ENCODE measurements around the gene RCSD1.
"Not testable (repeated sequence)": the region's sequence is repeated elsewhere in the genome, so short reads cannot be mapped to it uniquely, and the experiment has no call there.

RCSD1 gene

DNA sequence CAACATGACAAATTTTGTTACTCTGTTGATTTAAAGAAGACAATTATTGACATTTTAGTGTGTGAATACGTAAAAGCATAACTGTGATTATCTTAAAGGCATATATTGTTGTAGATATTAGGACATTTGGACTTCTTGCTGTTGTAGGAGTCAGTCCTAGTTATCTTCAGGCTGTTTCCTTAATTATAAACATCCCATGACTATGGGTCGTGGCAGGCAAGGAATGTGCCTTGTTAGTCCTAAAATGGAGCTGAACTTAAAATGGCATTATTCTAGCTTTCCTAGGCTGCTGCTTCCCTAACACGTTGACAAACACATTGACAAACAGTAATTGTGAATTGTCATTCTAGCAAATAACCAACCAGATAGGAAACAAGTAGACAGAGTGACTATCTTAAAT is 87.3 kb downstream of the RCSD1 start:
- DNase-seq: no peak

- DNase-seq: no peak
These were observed 89.1 kb downstream of the RCSD1 start for GRCh38 chr1:167718914-167719691.

DNA sequence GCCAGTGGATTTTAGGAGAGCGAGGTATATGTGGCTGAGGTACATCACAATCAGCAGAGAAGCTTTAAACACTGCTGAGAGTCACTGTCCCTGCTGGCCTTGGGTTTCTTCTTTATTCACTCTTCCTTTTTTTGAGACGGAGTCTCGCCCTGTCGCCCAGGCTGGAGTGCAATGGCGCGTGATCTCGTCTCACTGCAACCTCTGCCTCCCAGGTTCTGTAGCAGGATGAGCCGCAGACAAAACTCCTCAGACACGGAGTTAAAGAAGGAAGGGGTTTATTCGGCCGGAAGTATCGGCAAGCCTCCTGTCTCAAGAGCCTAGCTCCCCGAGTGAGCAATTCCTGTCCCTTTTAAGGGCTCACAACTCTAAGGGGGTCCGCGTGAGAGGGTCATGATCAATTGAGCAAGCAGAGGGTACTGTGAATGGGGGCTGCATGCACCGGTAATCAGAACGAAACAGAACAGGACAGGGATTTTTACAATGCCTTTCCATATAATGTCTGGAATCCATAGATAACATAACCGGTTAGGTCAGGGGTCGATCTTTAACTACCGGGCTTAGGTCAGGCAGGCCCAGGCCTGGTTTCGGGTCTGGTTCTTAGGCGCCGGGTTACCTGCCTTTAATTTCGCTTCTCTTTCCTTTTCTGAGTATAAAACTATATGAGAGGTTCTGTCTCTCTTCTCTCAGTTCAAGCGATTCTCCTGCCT is 89.8 kb downstream of the RCSD1 start:
- DNase-seq: not testable (repeated sequence)

DNA sequence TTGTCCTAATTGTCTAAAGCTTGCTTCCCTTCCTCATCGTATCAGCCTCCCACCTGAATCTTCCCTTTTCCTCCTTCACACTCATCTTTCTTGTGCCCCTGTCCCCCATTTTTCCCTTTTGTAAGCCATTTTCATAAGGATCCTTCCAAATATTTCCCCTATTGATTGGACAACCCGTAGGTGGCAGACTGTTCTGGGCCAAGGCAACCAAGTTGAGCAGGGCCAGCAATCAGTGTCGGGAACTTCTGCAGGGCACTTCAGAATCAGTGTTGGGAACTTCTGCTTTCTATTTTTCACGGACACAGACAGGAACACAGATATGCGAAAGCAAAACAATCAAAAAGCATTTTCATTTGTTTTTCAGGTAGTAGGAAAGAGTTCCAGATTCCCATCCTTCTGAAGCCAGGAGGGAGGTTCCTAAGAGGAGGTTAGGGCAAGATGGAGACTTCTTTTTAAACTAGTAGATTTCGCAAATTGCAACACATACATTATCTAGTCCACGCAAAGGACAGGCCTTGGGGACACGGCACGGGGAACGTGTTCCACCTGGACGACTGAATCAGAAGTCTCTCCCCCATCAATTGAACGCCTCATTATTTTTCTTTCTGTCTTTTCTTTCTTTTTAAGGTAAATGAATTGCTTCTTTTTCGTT is 91.1 kb downstream of the RCSD1 start:
- DNase-seq: no peak

- peak; percentile 81 for DNase-seq
These were observed 91.7 kb downstream of the RCSD1 start, which contains the start of gene MPZL1 for GRCh38 chr1:167721617-167722151. Gene MPZL1 (plus strand): TSS chr1:167721982. CDS start chr1:167722152, 170 bp downstream.

DNA sequence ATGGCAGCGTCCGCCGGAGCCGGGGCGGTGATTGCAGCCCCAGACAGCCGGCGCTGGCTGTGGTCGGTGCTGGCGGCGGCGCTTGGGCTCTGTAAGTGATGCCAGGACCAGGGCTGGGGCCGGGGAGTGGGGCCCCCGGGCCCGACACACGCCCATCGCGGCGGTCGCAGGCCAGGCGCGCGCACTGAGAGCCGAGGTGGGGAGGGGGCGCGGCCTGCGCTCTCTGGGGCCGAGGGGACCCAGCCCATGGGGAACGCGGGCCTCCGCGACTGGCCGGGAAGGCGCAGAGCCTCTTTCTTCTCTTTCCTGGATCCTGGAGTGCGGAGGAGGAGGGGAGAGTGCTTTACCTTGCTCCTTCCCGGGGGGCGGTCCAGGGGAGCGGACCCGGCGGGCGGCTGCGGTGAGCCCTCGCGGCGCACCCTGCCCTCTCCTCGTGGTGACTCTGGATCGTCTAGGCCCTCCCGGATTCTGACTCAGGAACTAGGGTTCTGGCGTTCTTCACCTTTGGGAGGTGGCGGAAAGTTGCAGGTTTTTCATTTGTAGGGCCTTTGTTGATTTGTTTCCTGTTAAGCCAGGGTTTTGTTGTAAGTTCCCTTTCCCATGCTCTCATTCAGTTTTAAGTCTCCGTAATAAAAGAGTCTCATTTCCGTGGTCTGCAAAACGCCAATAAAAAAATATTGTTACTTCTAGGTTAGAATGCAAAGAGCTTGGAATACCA is 92.3 kb downstream of the RCSD1 start:
- no peak for DNase-seq

- no peak for DNase-seq
These were observed 92.8 kb downstream of the RCSD1 start for GRCh38 chr1:167722870-167723251.

DNA sequence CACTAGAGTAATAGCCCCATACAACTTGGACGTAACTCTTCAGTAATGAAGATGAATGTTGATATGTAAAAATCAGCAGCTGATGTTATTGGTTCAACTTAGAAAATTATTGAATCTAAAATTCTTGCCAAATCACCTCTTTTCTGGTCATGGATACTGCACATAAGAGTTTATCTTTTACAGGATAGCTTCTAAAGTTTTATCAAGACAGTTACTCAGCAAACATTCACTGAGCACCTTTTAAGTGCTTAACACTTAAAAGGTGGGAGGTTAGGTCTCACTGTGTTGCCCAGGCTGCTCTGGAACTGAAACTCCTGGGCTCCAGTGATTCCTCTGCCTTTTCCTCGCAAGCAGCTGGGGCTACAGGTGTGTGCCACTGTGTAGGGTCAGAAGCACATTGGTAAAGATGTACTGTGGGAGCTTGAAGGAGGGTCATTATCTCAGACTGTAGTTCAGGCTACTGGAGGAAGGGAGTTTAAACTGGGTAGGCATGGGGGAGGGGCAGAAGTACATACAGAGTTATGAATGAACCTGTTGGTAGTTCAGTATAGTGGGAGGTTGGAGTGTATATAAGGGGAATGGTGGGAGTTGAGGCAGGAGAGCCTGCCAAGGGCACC is 93.8 kb downstream of the RCSD1 start:
- no peak for DNase-seq

- no peak for DNase-seq
These were observed 96.0 kb downstream of the RCSD1 start for GRCh38 chr1:167726008-167726407.

- no peak for DNase-seq
These were observed 98.9 kb downstream of the RCSD1 start for GRCh38 chr1:167728818-167729410.

DNA sequence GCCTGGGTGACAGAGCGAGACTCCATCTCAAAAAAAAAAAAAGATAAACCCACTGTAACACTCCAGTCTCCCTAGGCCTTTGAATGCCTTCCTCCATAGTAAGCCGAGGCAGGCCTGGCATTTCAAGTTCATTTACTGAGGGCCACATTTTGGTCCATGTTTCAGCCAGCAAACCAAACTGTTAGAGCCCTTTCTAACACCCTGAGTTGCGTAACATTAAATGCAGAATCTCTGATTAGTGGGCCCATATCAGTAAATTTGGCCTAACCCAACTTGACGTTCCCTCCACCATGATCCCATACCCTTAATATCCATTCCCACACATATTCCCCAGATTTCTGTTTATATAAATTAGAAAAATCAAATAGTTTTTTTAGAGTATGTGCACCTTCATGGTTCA is 104.2 kb downstream of the RCSD1 start:
- no peak for DNase-seq

DNA sequence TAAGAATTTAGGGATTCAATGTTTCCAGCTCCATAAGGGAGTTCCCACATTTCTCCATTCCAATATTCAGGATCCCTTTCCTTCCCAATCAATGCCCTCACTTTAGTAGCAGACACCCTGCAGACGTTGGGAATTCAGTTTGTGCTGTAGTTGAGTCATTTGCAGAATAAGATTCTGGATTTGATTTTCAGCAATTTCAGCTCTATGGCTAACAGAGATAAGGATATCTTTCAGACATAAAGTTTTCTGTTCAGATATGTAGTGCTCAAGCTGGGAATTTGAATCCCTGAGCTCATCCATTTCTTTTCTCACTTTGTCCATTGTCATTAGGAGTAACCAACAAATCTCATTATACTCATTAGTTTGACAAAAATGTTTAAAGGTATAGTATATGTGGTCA is 104.8 kb downstream of the RCSD1 start:
- DNase-seq: no peak

- DNase-seq: no peak
These were observed 107.1 kb downstream of the RCSD1 start for GRCh38 chr1:167737169-167737568.

DNA sequence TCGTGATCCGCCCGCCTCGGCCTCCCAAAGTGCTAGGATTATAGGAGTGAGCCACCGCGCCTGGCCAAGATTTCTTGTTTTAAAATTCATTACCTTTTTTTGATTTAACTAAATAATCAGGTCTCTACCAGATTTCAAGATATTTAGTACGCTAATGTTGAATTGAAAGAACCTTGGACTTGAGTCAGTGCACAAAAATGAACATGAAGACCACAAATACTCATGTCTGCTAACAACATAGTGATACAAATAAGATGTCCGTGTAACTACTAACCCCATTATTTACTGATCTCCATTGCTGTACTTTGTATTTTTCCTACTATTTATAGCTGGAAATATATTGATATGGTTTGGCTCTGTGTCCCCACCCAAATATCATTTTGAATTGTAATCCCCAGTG is 108.1 kb downstream of the RCSD1 start:
- DNase-seq: no peak

GRCh38 chr1:167739752-167740151 is 109.7 kb downstream of the RCSD1 start:
- no peak for DNase-seq

DNA sequence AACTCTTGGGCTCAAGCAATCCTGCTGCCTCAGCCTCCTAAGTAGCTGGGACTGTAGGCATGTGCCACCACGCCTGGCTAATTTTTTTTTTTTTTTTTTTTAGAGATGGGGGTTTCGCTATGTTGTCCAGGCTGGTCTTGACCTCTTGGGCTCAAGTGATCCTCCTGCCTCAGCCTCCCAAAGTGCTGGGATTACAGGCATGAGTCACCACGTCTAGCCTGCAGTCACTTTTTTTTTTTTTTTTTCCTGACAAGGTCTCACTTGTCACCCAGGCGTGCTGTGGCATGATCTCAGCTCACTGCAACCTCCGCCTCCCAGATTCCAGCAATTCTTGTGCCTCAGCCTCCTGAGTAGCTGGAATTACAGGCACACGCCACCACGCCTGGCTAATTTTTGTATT is 111.1 kb downstream of the RCSD1 start:
- not testable (repeated sequence) for DNase-seq

- not testable (repeated sequence) for DNase-seq
These were observed 112.5 kb downstream of the RCSD1 start for GRCh38 chr1:167742392-167743057.

- DNase-seq: no peak
These were observed 114.9 kb downstream of the RCSD1 start for GRCh38 chr1:167744901-167745300.

DNA sequence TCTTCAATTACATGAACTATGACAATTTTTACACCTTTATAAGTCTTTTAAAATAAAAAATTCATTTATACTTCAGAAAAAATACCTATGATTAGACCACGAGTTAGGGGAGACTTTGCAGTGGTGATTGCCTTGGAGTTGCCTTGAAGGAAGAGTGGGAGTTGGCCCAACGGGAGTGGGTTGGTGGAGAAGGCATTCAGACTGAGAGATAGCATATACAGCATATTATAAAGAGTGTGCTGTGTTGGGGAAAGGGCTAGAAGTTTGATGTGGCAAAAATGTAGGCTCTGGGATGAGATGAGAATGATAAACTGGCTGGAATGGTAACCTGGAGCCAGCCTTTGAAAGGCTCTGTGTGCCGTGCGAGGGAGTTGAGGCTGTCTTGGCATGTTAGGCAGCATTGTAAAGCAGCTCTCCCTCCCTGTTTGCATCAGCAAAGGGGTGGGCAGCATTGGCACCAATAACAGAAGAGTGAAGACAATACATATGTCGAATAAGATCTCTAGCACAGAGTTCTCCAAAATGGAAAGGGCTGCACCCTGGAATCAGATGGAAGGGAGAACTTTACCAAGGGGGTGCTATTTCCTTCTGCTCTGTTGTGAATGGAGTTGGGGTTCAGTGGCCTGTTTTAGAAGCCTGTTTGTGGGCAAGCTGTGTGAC is 116.1 kb downstream of the RCSD1 start:
- DNase-seq: no peak

- no peak for DNase-seq
These were observed 117.1 kb downstream of the RCSD1 start for GRCh38 chr1:167746988-167747655.
